A673 (cell line): ENCODE measurements around the gene SRSF2. TPM values are rescaled to one million over a fixed set of nuclear protein-coding genes. Genes with fewer than 3 reads are reported as not detected.

Experiments
- BruUV-seq: library from RNA; stranded (reverse); fragments of 400-500 nt; replicated peaks from 2 replicates; lab custom pipeline; 2021; lab: Mats Ljungman, UMichigan
- CTCF ChIA-PET: fragments of 300-600 bp; sonication (Branson Sonifier 250); formaldehyde crosslinking; loops from one replicate; lab custom pipeline; 2022; ENCODE audit warnings: antibody characterized with exemption; lab: Charles Lee
- POLR2A ChIA-PET: fragments of 300-600 bp; sonication (Branson Sonifier 250); formaldehyde crosslinking; loops from one replicate; lab custom pipeline; 2022; ENCODE audit warnings: antibody characterized with exemption; ENCODE audit not compliant: low non-redundant PET; lab: Charles Lee
- DNase-seq: peaks from one replicate; pipeline ENCODE4 v3.0.0-alpha.2; 2015; ENCODE audit warnings: low spot score
- H3K27ac ChIP-seq: fragments of 200-600 bp; sonication (generic); 2 replicates; pipeline ENCODE4 v1.5.1; 2016; ENCODE audit warnings: mixed run types, low read depth, mild to moderate bottlenecking, mixed read lengths, antibody characterized with exemption, low read length; ENCODE audit not compliant: poor library complexity, severe bottlenecking
- H3K27me3 ChIP-seq: fragments of 200-600 bp; sonication (generic); replicated peaks from 2 replicates; pipeline ENCODE4 v1.6.1; 2017; ENCODE audit warnings: mixed run types, low read depth, mild to moderate bottlenecking, mixed read lengths, antibody characterized with exemption, low read length; ENCODE audit not compliant: insufficient read depth, poor library complexity
- H3K36me3 ChIP-seq: fragments of 200-600 bp; sonication (generic); 2 replicates; pipeline ENCODE4 v1.6.1; 2016; ENCODE audit warnings: mixed run types, mild to moderate bottlenecking, mixed read lengths, antibody characterized with exemption, low read length; ENCODE audit not compliant: insufficient read depth, poor library complexity, severe bottlenecking
- H3K4me1 ChIP-seq: fragments of 200-600 bp; sonication (generic); 2 replicates; pipeline ENCODE4 v1.6.1; 2017; ENCODE audit warnings: mixed run types, mild to moderate bottlenecking, mixed read lengths, antibody characterized with exemption, low read length; ENCODE audit not compliant: insufficient read depth, poor library complexity, severe bottlenecking
- H3K4me3 ChIP-seq: fragments of 200-600 bp; sonication (generic); 2 replicates; pipeline ENCODE4 v1.5.1; 2016; ENCODE audit warnings: low read depth, mixed run types, mild to moderate bottlenecking, mixed read lengths, low read length; ENCODE audit not compliant: poor library complexity, severe bottlenecking
- H3K9me3 ChIP-seq: fragments of 200-600 bp; sonication (generic); 2 replicates; pipeline ENCODE4 v1.6.1; 2016; ENCODE audit warnings: mixed run types, low read depth, mild to moderate bottlenecking, mixed read lengths, antibody characterized with exemption, low read length; ENCODE audit not compliant: poor library complexity, severe bottlenecking
- EZH2 ChIP-seq: fragments of 200-600 bp; sonication (generic); IDR thresholded peaks from 2 replicates; pipeline ENCODE4 v1.6.1; 2017; ENCODE audit warnings: borderline replicate concordance, low read depth, mild to moderate bottlenecking, mixed read lengths, antibody characterized with exemption, low read length; ENCODE audit not compliant: poor library complexity, severe bottlenecking
- intact Hi-C: fragments of 100-400 bp; cut with micrococcal nuclease; formaldehyde crosslinking; loops from one replicate; pipeline ENCODE4 v1.10.0; 2022; ENCODE audit not compliant: unreplicated experiment
- total RNA-seq: library from RNA; stranded (reverse); gene quantifications from 2 replicates; pipeline ENCODE4 v1.2.3, GENCODE V29; 2021
- TF ChIP-seq, protein P1 (sequence below): fragments of 300-800, 200-600 bp; sonication (generic); conservative IDR thresholded peaks from 2 replicates; pipeline ENCODE4 v1.5.1; 2017; ENCODE audit warnings: low read depth, mild to moderate bottlenecking, antibody characterized with exemption, low read length, moderate library complexity, mixed read lengths

The SRSF2 gene
- total RNA-seq, 1 experiment from 2014 or later: 406 TPM

DNA sequence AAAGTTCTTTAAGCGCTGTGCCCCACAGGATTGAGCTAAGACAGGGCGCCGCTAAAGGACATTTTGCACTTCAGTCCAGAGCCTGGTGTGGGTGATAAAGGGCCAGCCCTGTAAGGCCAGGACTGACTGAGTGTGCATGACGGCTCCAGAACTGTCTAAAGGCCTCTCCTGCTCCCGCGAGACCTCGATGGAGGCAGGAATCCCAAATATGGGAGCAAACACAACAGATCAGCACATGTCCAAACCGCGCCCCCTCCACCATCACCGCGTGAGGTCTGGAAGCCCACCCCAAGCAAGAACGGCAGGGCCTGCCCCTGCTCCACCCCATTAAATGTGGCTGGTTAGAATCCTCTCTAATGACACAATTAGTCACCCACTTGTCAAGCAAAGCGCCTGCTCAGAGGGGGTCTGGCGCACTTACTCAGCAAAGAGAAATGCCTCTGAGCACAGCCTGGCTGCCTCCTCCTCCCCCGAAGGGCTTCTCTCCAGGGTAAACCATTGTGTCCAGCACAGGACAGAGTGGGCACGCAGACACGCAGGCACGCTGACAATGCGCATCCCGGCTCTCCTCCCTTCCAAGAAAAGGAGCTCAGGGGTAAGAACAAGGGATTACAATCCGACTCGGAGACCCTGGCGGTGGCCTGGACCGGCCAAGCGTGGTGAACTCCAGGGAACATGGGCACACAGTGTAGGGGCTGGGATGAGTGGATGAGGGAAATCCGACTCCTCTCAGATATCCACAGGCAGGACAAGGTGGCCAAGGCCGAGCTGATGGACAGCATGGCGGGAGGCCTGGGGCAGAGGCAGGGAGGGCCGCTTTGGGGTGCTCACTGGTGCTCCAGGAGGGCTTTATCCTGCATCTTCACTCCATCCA is 27.8 kb downstream of the SRSF2 start:
- H3K27ac ChIP-seq: peak overlapping the region; percentile 71
- H3K4me1 ChIP-seq: peaks cover 27% of the 10 kb centered on the region
- H3K9me3 ChIP-seq: no peaks in the 10 kb centered on the region
- intact Hi-C loops: no loop called here
- DNase-seq: peak; percentile 92
- TSS peak; percentile 35 for BruUV-seq
- peak overlapping the region; percentile 58 for H3K4me3 ChIP-seq
- H3K36me3 ChIP-seq: no peaks in the 10 kb centered on the region
- POLR2A ChIA-PET: interaction anchor here (0.6 kb wide), 1 partner anchor 205 kb away, joined by 3 read pairs; no protein-coding TSS in a partner anchor
- CTCF ChIA-PET: interaction anchor here (0.5 kb wide), 1 partner anchor 25 kb away, joined by 16 read pairs; no protein-coding TSS in a partner anchor
- TF ChIP-seq EZH2: no peak
- TF ChIP-seq, protein P1, sequence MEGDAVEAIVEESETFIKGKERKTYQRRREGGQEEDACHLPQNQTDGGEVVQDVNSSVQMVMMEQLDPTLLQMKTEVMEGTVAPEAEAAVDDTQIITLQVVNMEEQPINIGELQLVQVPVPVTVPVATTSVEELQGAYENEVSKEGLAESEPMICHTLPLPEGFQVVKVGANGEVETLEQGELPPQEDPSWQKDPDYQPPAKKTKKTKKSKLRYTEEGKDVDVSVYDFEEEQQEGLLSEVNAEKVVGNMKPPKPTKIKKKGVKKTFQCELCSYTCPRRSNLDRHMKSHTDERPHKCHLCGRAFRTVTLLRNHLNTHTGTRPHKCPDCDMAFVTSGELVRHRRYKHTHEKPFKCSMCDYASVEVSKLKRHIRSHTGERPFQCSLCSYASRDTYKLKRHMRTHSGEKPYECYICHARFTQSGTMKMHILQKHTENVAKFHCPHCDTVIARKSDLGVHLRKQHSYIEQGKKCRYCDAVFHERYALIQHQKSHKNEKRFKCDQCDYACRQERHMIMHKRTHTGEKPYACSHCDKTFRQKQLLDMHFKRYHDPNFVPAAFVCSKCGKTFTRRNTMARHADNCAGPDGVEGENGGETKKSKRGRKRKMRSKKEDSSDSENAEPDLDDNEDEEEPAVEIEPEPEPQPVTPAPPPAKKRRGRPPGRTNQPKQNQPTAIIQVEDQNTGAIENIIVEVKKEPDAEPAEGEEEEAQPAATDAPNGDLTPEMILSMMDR: no peak
- no peaks in the 10 kb centered on the region for H3K27me3 ChIP-seq

DNA sequence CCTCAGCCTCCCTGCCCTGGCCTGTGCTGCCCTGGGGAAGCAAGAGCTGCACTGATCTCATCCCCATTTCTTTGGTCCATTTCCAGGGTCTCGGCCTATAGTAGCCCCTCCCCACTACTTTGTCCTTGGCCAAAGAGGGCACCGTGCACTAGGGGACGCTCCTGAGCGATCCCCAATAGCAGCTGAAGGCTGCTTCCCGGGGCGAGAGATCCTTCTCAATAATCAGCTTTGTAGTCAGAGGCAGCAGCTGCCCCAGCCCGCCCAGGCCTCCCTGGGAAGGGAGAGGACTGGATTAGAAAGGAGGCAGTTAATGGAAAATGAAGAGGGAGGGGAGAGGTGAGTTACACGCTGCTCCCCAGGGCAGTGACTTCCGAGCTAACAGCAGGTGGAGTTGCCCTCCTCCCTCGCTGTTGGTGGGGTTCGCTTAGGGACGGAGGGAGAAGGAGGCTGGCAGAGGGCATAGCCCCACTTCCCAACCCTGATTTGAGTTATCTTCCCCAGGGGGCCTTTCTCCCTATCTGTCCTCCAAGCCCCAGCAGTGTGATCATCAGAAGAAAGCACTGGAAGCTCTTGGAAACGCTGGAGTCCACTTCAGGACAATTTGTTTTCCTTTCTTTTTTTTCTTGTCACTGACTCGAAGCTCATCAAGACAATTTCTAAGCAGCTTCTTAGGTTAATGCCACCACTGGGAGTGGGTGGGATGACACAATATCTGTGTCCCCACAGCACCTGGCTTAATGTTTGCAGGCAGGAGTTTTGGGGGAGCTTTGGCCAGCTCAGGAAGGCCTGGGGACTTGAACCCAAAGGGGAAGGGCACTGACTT is 28.9 kb downstream of the SRSF2 start:
- intact Hi-C loops: no loop called here
- H3K36me3 ChIP-seq: no peaks in the 10 kb centered on the region
- TF ChIP-seq, protein P1: no peak
- no peak for TF ChIP-seq EZH2
- ChIA-PET CTCF (no interaction called here), POLR2A (no interaction called here)
- no TSS peak for BruUV-seq
- DNase-seq: no peak
- H3K27me3 ChIP-seq: no peaks in the 10 kb centered on the region
- peak overlapping the region; percentile 71 for H3K27ac ChIP-seq
- H3K9me3 ChIP-seq: no peaks in the 10 kb centered on the region
- H3K4me3 ChIP-seq: no peak overlapping the region
- peaks cover 27% of the 10 kb centered on the region for H3K4me1 ChIP-seq

DNA sequence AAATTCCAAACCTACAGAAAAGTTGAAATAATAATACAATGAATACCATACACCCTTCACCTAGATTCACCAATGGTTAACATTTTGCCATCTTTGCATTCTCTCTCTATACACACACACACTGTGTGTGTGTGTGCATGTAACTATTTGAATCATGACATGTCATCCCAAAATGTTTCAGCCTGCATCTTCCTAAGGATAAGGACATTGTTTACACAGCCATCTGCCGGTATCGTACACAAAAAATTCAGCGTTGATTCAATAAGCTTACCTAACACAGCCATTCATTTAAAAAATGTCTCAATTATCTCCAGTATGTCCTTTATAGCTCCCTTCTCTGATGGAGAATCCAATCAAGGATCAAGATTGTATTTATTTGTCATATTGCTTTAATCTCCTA is 30.3 kb downstream of the SRSF2 start:
- CTCF ChIA-PET: no interaction called here
- Histone ChIP-seq H3K27me3 (no peaks in the 10 kb centered on the region), H3K36me3 (no peaks in the 10 kb centered on the region)

More for the DNA sequence above, 30.3 kb downstream of the SRSF2 start:
- H3K4me3 ChIP-seq: no peak overlapping the region
- no peak overlapping the region for H3K27ac ChIP-seq
- TF ChIP-seq, protein P1: no peak
- TF ChIP-seq EZH2: no peak
- no peak for DNase-seq
- intact Hi-C loops: no loop called here
- BruUV-seq: no TSS peak
- peaks cover 26% of the 10 kb centered on the region for H3K4me1 ChIP-seq
- POLR2A ChIA-PET: no interaction called here
- H3K9me3 ChIP-seq: no peaks in the 10 kb centered on the region
